ENCODE data around the gene RAB22A.

RAB22A gene

GRCh38 chr20:58361481-58362205 is 52.1 kb downstream of the RAB22A start (continued):
- TF ChIP-seq RARB (CRISPR knock-in tag; IDR thresholded peaks at IDR 0.05) (no peak), ZFP3 (CRISPR knock-in tag; IDR thresholded peaks at IDR 0.05) (no peak), ZFP30 (CRISPR knock-in tag; IDR thresholded peaks at IDR 0.05) (no peak), CSDC2 (CRISPR knock-in tag; IDR thresholded peaks at IDR 0.05) (no peak), ISL1 (CRISPR knock-in tag; IDR thresholded peaks at IDR 0.05) (no peak), SNAI2 (CRISPR knock-in tag; IDR thresholded peaks at IDR 0.05) (no peak)

GRCh38 chr20:58362206-58362516 is 52.6 kb downstream of the RAB22A start:
- ATAC-seq: no peak
- no peak for TF ChIP-seq GLIS3 (CRISPR knock-in tag; IDR thresholded peaks at IDR 0.05)
- TF ChIP-seq CSDC2 (CRISPR knock-in tag; IDR thresholded peaks at IDR 0.05): no peak
- TF ChIP-seq ESRRG (CRISPR knock-in tag; IDR thresholded peaks at IDR 0.05): no peak
- TF ChIP-seq RARB (CRISPR knock-in tag; IDR thresholded peaks at IDR 0.05): no peak
- no peak for TF ChIP-seq BACH2 (CRISPR knock-in tag; IDR thresholded peaks at IDR 0.05; ENCODE audit: borderline replicate concordance)
- no peak for TF ChIP-seq ZFP30 (CRISPR knock-in tag; IDR thresholded peaks at IDR 0.05)
- TF ChIP-seq SNAI2 (CRISPR knock-in tag; IDR thresholded peaks at IDR 0.05): no peak
- TF ChIP-seq TOX (CRISPR knock-in tag; IDR thresholded peaks at IDR 0.05; ENCODE audit: borderline replicate concordance): no peak
- no peak for TF ChIP-seq ARNTL (CRISPR knock-in tag; IDR thresholded peaks at IDR 0.05; ENCODE audit: borderline replicate concordance, low read depth)
- no peak for TF ChIP-seq CSRNP3 (CRISPR knock-in tag; IDR thresholded peaks at IDR 0.05)
- no peak for TF ChIP-seq ZNF565 (CRISPR knock-in tag; conservative IDR thresholded peaks at IDR 0.05; ENCODE audit: low read depth)
- TF ChIP-seq PATZ1 (CRISPR knock-in tag; IDR thresholded peaks at IDR 0.05; ENCODE audit: borderline replicate concordance): no peak
- no peak for TF ChIP-seq ZFP3 (CRISPR knock-in tag; IDR thresholded peaks at IDR 0.05)
- no peak for TF ChIP-seq POU6F1 (CRISPR knock-in tag; IDR thresholded peaks at IDR 0.05; ENCODE audit: borderline replicate concordance, low read depth)
- TF ChIP-seq TCF4 (CRISPR knock-in tag; IDR thresholded peaks at IDR 0.05; ENCODE audit: borderline replicate concordance): no peak
- no peak for TF ChIP-seq ZNF70 (CRISPR knock-in tag; IDR thresholded peaks at IDR 0.05)

- TF ChIP-seq ZNF8 (CRISPR knock-in tag; IDR thresholded peaks at IDR 0.05) (no peak), ZFP3 (CRISPR knock-in tag; IDR thresholded peaks at IDR 0.05) (no peak), ZC3H10 (CRISPR knock-in tag; IDR thresholded peaks at IDR 0.05) (no peak), GLIS3 (CRISPR knock-in tag; IDR thresholded peaks at IDR 0.05) (no peak), BACH2 (CRISPR knock-in tag; IDR thresholded peaks at IDR 0.05; ENCODE audit: borderline replicate concordance) (no peak), POU6F1 (CRISPR knock-in tag; IDR thresholded peaks at IDR 0.05; ENCODE audit: borderline replicate concordance, low read depth) (no peak), PPARA (CRISPR knock-in tag; IDR thresholded peaks at IDR 0.05; ENCODE audit: borderline replicate concordance) (no peak), TOX (CRISPR knock-in tag; IDR thresholded peaks at IDR 0.05; ENCODE audit: borderline replicate concordance) (no peak), OSR1 (CRISPR knock-in tag; IDR thresholded peaks at IDR 0.05) (no peak), ZNF70 (CRISPR knock-in tag; IDR thresholded peaks at IDR 0.05) (no peak), ARNTL (CRISPR knock-in tag; IDR thresholded peaks at IDR 0.05; ENCODE audit: borderline replicate concordance, low read depth) (no peak), ZNF565 (CRISPR knock-in tag; conservative IDR thresholded peaks at IDR 0.05; ENCODE audit: low read depth) (no peak)
- no peak for ATAC-seq
Measured at GRCh38 chr20:58362970-58363369, 53.5 kb downstream of the RAB22A start.

GRCh38 chr20:58366866-58367265 is 57.4 kb downstream of the RAB22A start:
- no peak for ATAC-seq
- no peak for TF ChIP-seq ZNF8 (CRISPR knock-in tag; IDR thresholded peaks at IDR 0.05)
- TF ChIP-seq RARB (CRISPR knock-in tag; IDR thresholded peaks at IDR 0.05): no peak
- TF ChIP-seq PPARA (CRISPR knock-in tag; IDR thresholded peaks at IDR 0.05; ENCODE audit: borderline replicate concordance): no peak
- TF ChIP-seq ZFP3 (CRISPR knock-in tag; IDR thresholded peaks at IDR 0.05): no peak
- no peak for TF ChIP-seq OSR1 (CRISPR knock-in tag; IDR thresholded peaks at IDR 0.05)

Data from SK-N-SH treated with all-trans-retinoic acid at 6 μM for 48 hours (cell line).